ENCODE data around the gene DHRSX. TPM values are rescaled to one million over a fixed set of nuclear protein-coding genes. Genes with fewer than 3 reads are reported as not detected.

Gene DHRSX
- total and polyA plus RNA-seq, 2 experiments from 2014 or later, result 15.2 to 30.2 TPM

DNA sequence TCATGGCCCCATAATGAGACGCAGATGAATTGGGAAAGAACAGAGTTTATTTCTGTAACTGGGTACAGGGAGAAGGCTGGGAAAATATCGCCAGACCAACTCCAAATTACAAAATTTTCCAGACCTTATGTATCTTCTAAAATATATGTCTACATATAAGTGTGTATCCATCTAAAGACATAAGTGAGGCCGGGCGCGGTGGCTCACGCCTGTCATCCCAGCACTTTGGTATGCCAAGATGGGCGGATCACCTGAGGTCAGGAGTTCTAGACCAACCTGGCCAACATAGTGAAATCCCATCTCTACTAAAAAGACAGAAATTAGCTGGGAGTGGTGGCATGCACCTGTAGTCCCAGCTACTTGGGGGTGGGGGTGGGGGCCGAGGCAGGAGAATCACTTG, 11.7 kb upstream of the DHRSX start:
- no peaks in the 10 kb centered on the region for H4K20me1 ChIP-seq (ENCODE audit: insufficient read depth)
- TF ChIP-seq EZH2 (IDR thresholded peaks at IDR 0.05; ENCODE audit: insufficient read depth, poor library complexity, severe bottlenecking) (no peak), EZH2phosphoT487 (IDR thresholded peaks at IDR 0.05; ENCODE audit: insufficient read depth, low read depth) (no peak)
- H2AFZ ChIP-seq, result no peak overlapping the region
- no peak overlapping the region for H3K27ac ChIP-seq
- no peak overlapping the region for H3K4me3 ChIP-seq
- H3K9me3 ChIP-seq (ENCODE audit: low read depth), result no peaks in the 10 kb centered on the region
- H3K4me2 ChIP-seq (ENCODE audit: unreplicated experiment), result no peak overlapping the region
- no peaks in the 10 kb centered on the region for H3K36me3 ChIP-seq (ENCODE audit: low read depth)
- H3K79me2 ChIP-seq (ENCODE audit: insufficient read depth), result no peaks in the 10 kb centered on the region
- no peak overlapping the region for H3K9ac ChIP-seq
- in situ Hi-C loops (cut with MboI), result no loop called here
- WGBS, 2 experiments (ENCODE audit: low coverage in 1 of 2, low lambda C conversion rate in 2 of 2, missing lambda C conversion rate in 2 of 2), result 72 to 83% methylated on average over 7 to 8 of the region's 8 CpGs
- H3F3A ChIP-seq (ENCODE audit: insufficient read depth), result no peaks in the 10 kb centered on the region
- no peak for DNase-seq
- H3K27me3 ChIP-seq (replicated peaks; ENCODE audit: insufficient read depth), result no peaks in the 10 kb centered on the region; the same call in 1 of the 2 replicates
- no peaks in the 10 kb centered on the region for H3K4me1 ChIP-seq (ENCODE audit: insufficient read depth)
- H3K9me2 ChIP-seq (ENCODE audit: insufficient read depth), result no peaks in the 10 kb centered on the region

DNA sequence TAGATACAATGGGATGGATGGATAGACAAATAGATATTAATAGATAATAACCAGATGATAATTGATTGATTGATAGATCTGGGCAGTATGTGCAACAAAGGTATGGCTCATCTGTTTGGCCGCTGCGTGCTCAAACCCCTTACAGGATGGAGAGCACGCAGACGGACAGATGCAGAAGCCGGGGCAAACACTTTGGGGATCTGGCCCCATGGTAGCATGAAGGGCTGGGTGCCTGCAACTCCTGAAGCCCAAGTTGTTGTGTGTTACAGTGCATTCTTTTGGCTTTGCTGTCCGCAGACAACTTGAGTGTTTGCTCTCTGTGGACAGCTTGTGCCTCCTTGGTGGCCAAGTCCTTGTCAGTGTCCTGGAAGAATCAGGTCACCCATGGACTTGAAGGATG, 10.6 kb upstream of the DHRSX start:
- in situ Hi-C loops (cut with MboI), result no loop called here
- no peaks in the 10 kb centered on the region for H3K79me2 ChIP-seq (ENCODE audit: insufficient read depth)
- TF ChIP-seq EZH2 (IDR thresholded peaks at IDR 0.05; ENCODE audit: insufficient read depth, poor library complexity, severe bottlenecking), result no peak
- TF ChIP-seq EZH2phosphoT487 (IDR thresholded peaks at IDR 0.05; ENCODE audit: insufficient read depth, low read depth), result no peak
- no peaks in the 10 kb centered on the region for H3K9me3 ChIP-seq (ENCODE audit: low read depth)
- H3K27me3 ChIP-seq (replicated peaks; ENCODE audit: insufficient read depth), result no peaks in the 10 kb centered on the region; the same call in 1 of the 2 replicates
- no peak overlapping the region for H3K4me2 ChIP-seq (ENCODE audit: unreplicated experiment)
- DNase-seq, result no peak
- no peaks in the 10 kb centered on the region for H3K4me1 ChIP-seq (ENCODE audit: insufficient read depth)
- no peaks in the 10 kb centered on the region for H3F3A ChIP-seq (ENCODE audit: insufficient read depth)
- no peak overlapping the region for H3K27ac ChIP-seq
- no peaks in the 10 kb centered on the region for H3K36me3 ChIP-seq (ENCODE audit: low read depth)
- no peaks in the 10 kb centered on the region for H3K9me2 ChIP-seq (ENCODE audit: insufficient read depth)
- no peak overlapping the region for H3K9ac ChIP-seq
- H4K20me1 ChIP-seq (ENCODE audit: insufficient read depth), result no peaks in the 10 kb centered on the region
- H2AFZ ChIP-seq, result no peak overlapping the region
- no peak overlapping the region for H3K4me3 ChIP-seq
- 81 to 82% methylated on average over 6 of the region's 6 CpGs for WGBS, 2 experiments (ENCODE audit: low coverage in 1 of 2, low lambda C conversion rate in 2 of 2, missing lambda C conversion rate in 2 of 2)

DNA sequence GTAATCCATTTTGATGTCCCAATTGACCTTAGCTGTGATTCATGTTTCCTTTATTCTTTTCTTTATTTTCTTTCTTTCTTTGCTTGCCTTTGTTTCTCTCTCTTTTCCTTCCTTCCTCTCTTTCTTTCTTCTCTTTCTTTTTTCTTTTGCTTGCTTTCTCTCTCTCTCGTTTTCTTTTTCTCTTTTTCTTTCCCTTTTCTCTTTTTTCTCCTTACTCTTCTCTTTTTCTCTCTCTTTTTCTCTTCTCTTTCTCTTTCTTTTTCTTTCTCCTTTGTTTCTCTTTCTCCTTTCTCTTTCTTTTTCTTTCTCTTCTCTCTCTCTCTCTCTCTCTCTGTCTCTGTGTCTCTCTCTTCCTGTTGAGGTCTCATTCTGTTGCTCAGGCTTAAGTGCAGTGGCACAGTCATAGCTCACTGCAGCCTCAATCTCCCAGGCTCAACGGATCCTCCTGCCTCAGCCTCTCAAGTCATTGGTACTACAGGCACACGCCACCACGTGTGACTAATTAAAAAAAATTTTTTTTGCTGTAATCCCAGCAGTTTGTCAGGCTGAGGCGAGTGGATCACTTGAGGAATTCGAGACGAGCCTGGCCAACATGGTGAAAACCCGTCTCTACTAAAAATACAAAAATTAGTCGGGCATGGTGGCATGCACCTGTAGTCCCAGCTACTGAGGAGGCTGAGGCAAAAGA, 8.0 kb upstream of the DHRSX start:
- 66 to 68% methylated on average over 9 of the region's 9 CpGs for WGBS, 2 experiments (ENCODE audit: low coverage in 1 of 2, low lambda C conversion rate in 2 of 2, missing lambda C conversion rate in 2 of 2)

DNA sequence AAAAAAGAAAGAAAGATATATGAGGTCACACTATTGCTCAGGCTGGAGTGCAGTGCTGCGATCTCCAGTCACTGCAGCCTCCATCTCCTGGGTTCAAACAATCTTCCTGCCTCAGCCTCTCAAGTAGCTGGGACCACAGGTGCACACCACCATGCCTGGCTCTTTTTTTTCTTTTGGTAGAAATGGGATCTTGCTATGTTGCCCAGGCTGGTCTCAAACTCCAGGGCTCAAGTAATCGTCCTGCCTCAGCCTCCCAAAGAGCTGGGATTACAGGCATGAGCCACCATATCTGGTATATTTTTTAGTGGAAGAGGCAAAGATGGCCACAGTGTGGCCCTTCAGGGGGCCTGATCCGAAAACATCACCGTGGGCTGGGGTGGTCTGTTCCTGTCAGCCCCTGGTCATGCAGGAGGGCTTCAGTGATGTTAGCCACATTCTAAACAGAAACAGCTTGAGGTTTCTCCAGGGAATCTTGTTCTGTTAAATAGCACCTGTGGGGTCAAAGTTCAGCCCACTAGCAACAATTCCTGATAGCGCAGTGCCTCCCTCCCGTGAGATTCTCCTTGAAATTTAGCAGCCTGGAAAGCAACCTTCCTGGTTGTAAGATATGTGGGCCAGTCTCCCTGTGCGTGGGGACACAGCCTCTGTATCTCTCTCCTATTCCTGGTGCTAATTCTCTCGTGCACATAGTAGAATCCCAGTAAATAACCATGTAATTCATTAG, 7.3 kb upstream of the DHRSX start:
- 44 to 45% methylated on average over 8 of the region's 8 CpGs for WGBS, 2 experiments (ENCODE audit: low coverage in 1 of 2, low lambda C conversion rate in 2 of 2, missing lambda C conversion rate in 2 of 2)
- Histone ChIP-seq H3K79me2 (ENCODE audit: insufficient read depth) (no peaks in the 10 kb centered on the region), H4K20me1 (ENCODE audit: insufficient read depth) (no peaks in the 10 kb centered on the region), H3K27me3 (replicated peaks; ENCODE audit: insufficient read depth) (no peaks in the 10 kb centered on the region; the same call in 1 of the 2 replicates), H3K4me3 (no peak overlapping the region), H3K4me2 (ENCODE audit: unreplicated experiment) (no peak overlapping the region), H3K9me3 (ENCODE audit: low read depth) (no peaks in the 10 kb centered on the region), H3K9ac (no peak overlapping the region), H3F3A (ENCODE audit: insufficient read depth) (no peaks in the 10 kb centered on the region), H3K27ac (no peak overlapping the region), H3K9me2 (ENCODE audit: insufficient read depth) (no peaks in the 10 kb centered on the region), H2AFZ (no peak overlapping the region), H3K36me3 (ENCODE audit: low read depth) (no peaks in the 10 kb centered on the region), H3K4me1 (ENCODE audit: insufficient read depth) (no peaks in the 10 kb centered on the region)
- in situ Hi-C loops (cut with MboI), result no loop called here
- no peak for TF ChIP-seq EZH2 (IDR thresholded peaks at IDR 0.05; ENCODE audit: insufficient read depth, poor library complexity, severe bottlenecking)
- TF ChIP-seq EZH2phosphoT487 (IDR thresholded peaks at IDR 0.05; ENCODE audit: insufficient read depth, low read depth), result no peak
- no peak for DNase-seq

More for the DNA sequence above, 8.0 kb upstream of the DHRSX start:
- H3K79me2 ChIP-seq (ENCODE audit: insufficient read depth), result no peaks in the 10 kb centered on the region
- in situ Hi-C loops (cut with MboI), result no loop called here
- H3K4me1 ChIP-seq (ENCODE audit: insufficient read depth), result no peaks in the 10 kb centered on the region
- H4K20me1 ChIP-seq (ENCODE audit: insufficient read depth), result no peaks in the 10 kb centered on the region
- H3F3A ChIP-seq (ENCODE audit: insufficient read depth), result no peaks in the 10 kb centered on the region
- H3K4me3 ChIP-seq, result no peak overlapping the region
- H3K36me3 ChIP-seq (ENCODE audit: low read depth), result no peaks in the 10 kb centered on the region
- no peak for DNase-seq
- H3K9ac ChIP-seq, result no peak overlapping the region
- TF ChIP-seq EZH2 (IDR thresholded peaks at IDR 0.05; ENCODE audit: insufficient read depth, poor library complexity, severe bottlenecking) (no peak), EZH2phosphoT487 (IDR thresholded peaks at IDR 0.05; ENCODE audit: insufficient read depth, low read depth) (no peak)
- H3K27me3 ChIP-seq (replicated peaks; ENCODE audit: insufficient read depth), result no peaks in the 10 kb centered on the region; the same call in 1 of the 2 replicates
- no peaks in the 10 kb centered on the region for H3K9me2 ChIP-seq (ENCODE audit: insufficient read depth)
- no peaks in the 10 kb centered on the region for H3K9me3 ChIP-seq (ENCODE audit: low read depth)
- H3K4me2 ChIP-seq (ENCODE audit: unreplicated experiment), result no peak overlapping the region
- no peak overlapping the region for H3K27ac ChIP-seq
- no peak overlapping the region for H2AFZ ChIP-seq

Data from GM23248 (cell line).